IPS-20b (cell line): Measurements from ENCODE around the gene MANEAL.

Source experiments
- H3K27ac ChIP-seq: one replicate; pipeline ENCODE4 v1.5.1; 2013; ENCODE audit warnings: low read length
- H3K27me3 ChIP-seq: 2 replicates; pipeline ENCODE4 v1.6.1; 2013; ENCODE audit warnings: mild to moderate bottlenecking, low read length, inconsistent platforms; ENCODE audit not compliant: insufficient read depth
- H3K36me3 ChIP-seq: 2 replicates; pipeline ENCODE4 v1.6.1; 2013; ENCODE audit warnings: low read depth, mild to moderate bottlenecking, inconsistent platforms, low read length, moderate library complexity; ENCODE audit not compliant: insufficient read depth
- H3K4me1 ChIP-seq: 2 replicates; pipeline ENCODE4 v1.6.1; 2013; ENCODE audit warnings: mild to moderate bottlenecking, control low read depth, inconsistent platforms, low read length, moderate library complexity; ENCODE audit not compliant: insufficient read depth
- H3K4me3 ChIP-seq: 2 replicates; pipeline ENCODE4 v1.5.1; 2013; ENCODE audit warnings: mild to moderate bottlenecking, low read length, inconsistent platforms
- H3K9ac ChIP-seq: 2 replicates; pipeline ENCODE4 v1.6.1; 2013; ENCODE audit warnings: low read depth, mild to moderate bottlenecking, inconsistent platforms, low read length, moderate library complexity
- H3K9me3 ChIP-seq: 2 replicates; pipeline ENCODE4 v1.6.1; 2013; ENCODE audit warnings: mild to moderate bottlenecking, low read depth, low read length, inconsistent platforms; ENCODE audit not compliant: insufficient read depth

The MANEAL gene

DNA sequence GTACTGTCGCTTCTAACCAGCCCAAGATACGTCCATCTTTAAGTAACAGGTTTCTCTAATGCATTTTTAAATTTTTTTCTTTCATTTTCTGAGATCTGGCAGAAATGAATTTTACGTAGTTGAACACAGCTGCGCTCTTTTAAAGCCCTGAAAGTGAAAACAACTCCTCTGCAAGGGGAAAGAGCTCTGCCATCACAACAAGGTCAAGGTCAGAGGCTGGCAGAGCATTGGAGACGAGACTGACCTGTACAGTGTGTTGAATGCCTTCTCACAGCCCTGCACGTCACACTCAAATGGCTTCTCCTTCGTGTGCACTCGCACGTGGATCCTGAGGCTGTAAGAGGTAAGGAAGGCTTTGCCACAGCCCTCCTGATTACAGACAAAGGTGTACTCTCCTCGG, 46.0 kb downstream of the MANEAL start:
- Histone ChIP-seq H3K36me3 (peaks cover 55% of the 10 kb centered on the region), H3K4me1 (no peaks in the 10 kb centered on the region)

DNA sequence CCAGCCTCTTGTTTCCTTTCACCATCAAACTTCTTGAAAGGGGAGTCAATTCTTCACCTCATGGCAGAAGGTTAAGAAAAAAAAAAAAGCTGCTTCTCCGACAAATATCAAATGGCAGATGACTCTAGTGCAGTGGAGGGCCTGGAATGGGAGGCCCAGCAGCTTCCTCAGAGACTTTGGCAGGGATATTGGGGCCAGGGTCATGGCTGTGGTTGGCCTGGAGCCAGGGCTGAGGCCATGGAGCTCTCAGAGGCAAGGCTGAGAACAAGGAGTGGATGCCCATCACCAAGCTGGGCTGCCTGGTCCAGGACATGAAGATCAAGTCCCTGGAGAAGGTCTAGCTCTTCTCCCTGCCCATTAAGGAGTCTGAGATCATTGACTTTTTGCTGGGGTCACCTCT, 47.1 kb downstream of the MANEAL start:
- H3K9me3 ChIP-seq = no peaks in the 10 kb centered on the region
- H3K4me3 ChIP-seq = no peak overlapping the region
- peaks cover 45% of the 10 kb centered on the region for H3K36me3 ChIP-seq
- H3K27ac ChIP-seq = no peak overlapping the region
- no peaks in the 10 kb centered on the region for H3K4me1 ChIP-seq
- no peak overlapping the region for H3K9ac ChIP-seq
- no peaks in the 10 kb centered on the region for H3K27me3 ChIP-seq

More for the DNA sequence above, 46.0 kb downstream of the MANEAL start:
- H3K9ac ChIP-seq = no peak overlapping the region
- H3K27ac ChIP-seq = no peak overlapping the region
- H3K9me3 ChIP-seq = no peaks in the 10 kb centered on the region
- H3K27me3 ChIP-seq = no peaks in the 10 kb centered on the region
- H3K4me3 ChIP-seq = no peak overlapping the region

DNA sequence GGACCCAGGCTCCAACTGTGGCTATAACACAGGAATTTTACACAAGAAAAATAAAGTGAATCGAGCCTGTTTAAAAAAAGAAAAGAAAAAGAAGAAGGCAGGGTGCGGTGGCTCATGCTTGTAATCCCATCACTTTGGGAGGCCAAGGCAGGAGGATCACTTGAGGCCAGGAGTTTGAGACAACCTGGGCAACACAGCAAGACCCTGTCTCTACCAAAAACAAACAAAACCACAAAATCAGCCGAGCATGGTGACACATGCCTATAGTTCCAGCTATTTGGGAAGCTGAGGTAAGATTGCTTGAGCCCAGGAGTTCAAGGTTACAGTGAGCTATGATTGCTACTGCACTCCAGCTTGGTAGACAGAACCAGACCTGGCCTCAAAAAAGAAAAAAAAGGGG, 48.0 kb downstream of the MANEAL start:
- no peak overlapping the region for H3K9ac ChIP-seq
- H3K9me3 ChIP-seq = no peaks in the 10 kb centered on the region
- no peaks in the 10 kb centered on the region for H3K27me3 ChIP-seq
- H3K27ac ChIP-seq = no peak overlapping the region
- H3K4me1 ChIP-seq = no peaks in the 10 kb centered on the region
- H3K36me3 ChIP-seq = peaks cover 36% of the 10 kb centered on the region
- no peak overlapping the region for H3K4me3 ChIP-seq

DNA sequence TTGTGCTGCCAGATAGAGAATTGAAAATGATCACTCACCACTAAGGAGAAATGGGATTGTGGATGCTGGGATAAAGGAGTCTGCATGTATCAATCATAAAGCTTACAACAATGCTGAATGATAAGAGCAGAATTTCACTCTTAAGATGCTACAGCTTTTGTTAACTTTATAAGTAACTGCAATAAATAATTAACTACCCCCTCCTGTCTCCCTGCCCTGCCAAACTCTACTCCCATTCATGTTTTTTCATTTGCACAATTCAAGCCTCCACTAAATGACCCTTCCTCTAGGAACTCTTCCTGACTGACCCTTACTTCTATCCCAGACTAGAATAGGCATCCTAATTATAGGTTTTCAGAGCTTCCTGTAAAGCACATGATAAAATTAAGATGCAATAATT, 50.9 kb downstream of the MANEAL start:
- no peak overlapping the region for H3K4me3 ChIP-seq
- H3K27ac ChIP-seq = no peak overlapping the region
- no peaks in the 10 kb centered on the region for H3K4me1 ChIP-seq

DNA sequence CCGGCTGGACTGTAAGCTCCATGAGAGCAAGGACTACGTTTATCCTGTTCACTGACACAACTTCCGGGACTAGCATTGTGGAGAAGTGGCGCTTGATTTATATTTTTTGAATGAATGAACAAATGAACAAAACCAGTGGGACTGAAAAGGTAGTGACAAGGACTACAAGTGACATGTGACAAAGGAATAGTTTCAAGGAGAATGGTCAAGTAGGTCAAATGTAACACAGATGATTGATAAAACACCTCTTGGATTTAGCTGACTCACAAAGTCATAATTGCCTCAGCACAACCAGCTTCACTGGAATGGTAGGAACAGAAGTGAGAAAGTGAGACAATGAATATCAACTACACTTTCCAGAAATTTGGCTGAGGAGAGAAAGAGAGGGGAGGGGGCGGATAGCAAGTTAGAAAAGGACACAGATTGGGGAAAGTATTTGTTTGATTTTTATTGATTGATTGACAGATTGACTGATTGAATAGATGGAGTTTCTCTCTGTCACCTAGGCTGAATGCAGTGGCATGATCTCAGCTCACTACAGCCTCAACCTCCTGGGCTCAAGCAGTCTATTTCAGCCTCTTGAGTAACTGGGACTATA, 51.5 kb downstream of the MANEAL start:
- Histone ChIP-seq H3K36me3 (peaks cover 6% of the 10 kb centered on the region; the same call in 1 of the 2 replicates), H3K27ac (no peak overlapping the region), H3K4me1 (no peaks in the 10 kb centered on the region), H3K9me3 (no peaks in the 10 kb centered on the region), H3K9ac (no peak overlapping the region), H3K27me3 (no peaks in the 10 kb centered on the region), H3K4me3 (no peak overlapping the region)

More for the DNA sequence above, 50.9 kb downstream of the MANEAL start:
- H3K9me3 ChIP-seq = no peaks in the 10 kb centered on the region
- no peak overlapping the region for H3K9ac ChIP-seq
- peaks cover 12% of the 10 kb centered on the region for H3K36me3 ChIP-seq
- no peaks in the 10 kb centered on the region for H3K27me3 ChIP-seq

DNA sequence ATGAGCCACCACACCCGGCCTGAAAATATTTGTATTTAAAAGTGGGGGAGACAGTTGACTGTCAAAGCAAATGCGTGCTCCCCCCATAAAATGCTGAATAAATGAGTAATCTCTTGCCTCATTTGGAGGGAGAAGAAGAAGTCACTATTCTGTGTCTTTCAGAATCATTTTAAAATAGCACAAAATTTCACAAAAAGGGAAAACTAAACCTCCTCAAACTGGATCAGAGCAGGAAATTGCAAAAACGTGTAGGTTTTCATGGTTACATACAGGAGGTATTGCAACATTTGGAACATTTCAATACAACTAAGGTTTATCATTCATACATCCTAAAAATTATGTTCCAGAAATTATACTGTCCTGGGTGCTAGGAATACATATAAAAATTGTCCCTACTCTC, 52.1 kb downstream of the MANEAL start:
- Histone ChIP-seq H3K4me1 (no peaks in the 10 kb centered on the region), H3K4me3 (no peak overlapping the region), H3K9me3 (no peaks in the 10 kb centered on the region), H3K36me3 (0 out of 2 replicates have a peak, but pooled peaks cover 1% of the 10 kb centered on the region), H3K9ac (no peak overlapping the region), H3K27ac (no peak overlapping the region), H3K27me3 (no peaks in the 10 kb centered on the region)

DNA sequence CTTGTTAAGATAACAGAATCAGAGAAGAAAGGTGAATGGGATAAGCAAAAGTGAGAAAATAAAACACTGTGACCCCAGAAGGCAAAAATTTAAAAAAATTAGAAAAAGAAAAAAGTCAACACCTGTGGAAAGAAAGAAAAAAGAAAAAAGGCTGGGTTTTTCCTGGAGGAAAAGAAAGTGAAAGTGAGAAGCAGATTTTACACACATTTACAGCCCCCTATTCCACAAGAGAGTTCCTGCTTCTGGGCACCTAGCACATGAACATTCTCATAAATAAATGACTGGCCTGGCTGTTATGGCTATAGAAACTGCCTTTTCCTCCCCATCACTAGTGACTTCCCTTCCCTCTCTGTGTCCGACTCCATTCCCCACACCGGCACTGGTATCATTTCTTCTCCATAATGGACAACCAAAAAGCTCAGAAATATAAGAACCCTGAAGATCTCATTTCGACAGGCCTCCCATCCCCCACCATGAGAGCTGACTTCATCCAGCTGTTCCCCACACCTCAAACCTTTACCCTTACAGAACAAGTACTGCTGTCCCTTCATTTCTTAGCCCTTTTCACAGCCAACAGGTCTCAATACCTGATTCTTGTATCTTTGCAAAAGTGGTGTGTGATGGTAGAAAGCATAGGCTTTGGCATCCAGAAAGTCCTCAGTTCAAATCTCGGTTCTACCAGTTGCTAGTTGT, 53.1 kb downstream of the MANEAL start:
- Histone ChIP-seq H3K36me3 (no peaks in the 10 kb centered on the region), H3K27me3 (no peaks in the 10 kb centered on the region), H3K4me3 (no peak overlapping the region), H3K4me1 (no peaks in the 10 kb centered on the region), H3K9ac (no peak overlapping the region), H3K9me3 (no peaks in the 10 kb centered on the region), H3K27ac (no peak overlapping the region)

DNA sequence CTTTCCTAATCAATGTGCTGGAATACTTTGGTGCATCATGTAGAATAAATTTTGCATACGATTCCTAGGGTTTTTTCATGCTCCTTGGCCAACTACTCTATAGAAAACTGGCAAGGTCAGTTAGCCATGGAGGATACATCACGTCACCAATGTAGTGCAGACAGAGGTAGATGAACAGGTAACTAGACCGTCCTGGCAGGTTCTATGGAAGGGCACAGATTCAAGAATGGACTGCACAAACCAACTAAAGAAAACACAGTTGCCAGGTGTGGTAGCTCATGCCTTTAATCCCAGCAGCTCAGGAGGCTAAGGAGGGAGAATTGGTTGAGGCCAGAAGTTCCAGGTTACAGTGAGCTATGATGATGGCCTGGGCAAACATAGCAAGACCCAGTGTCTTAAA, 55.8 kb downstream of the MANEAL start:
- no peaks in the 10 kb centered on the region for H3K9me3 ChIP-seq
- peaks cover 13% of the 10 kb centered on the region for H3K36me3 ChIP-seq
- no peak overlapping the region for H3K4me3 ChIP-seq
- no peak overlapping the region for H3K27ac ChIP-seq
- no peaks in the 10 kb centered on the region for H3K4me1 ChIP-seq
- no peak overlapping the region for H3K9ac ChIP-seq
- no peaks in the 10 kb centered on the region for H3K27me3 ChIP-seq

DNA sequence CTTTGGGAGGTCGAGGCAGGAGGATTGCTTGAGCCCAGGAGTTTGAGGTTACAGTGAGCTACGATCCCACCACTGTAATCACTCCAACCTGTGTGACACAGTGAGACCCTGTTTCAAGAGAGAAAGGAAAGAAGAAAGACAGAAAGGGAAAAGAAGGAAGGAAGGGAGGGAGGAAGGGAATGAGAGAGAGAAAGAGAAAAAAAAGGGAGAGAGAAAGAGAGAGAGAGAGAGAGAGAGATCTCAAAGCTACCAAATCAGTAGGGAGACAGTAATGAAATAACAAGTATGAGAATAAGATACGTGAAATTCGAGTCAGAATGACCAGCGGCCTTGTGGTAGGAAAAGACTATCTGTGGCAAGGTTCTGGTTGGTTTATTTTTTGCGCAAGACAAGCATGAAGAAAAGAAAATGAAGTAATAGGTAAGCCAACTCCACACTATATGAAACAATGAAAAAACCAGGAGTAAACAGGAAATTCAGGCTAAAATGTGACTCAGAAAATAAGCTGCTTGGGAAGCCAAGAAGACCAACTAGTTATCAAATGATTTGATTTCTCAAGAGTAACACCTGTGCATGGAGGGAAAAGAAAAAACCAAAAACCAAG, 56.8 kb downstream of the MANEAL start:
- Histone ChIP-seq H3K36me3 (peaks cover 21% of the 10 kb centered on the region), H3K4me1 (no peaks in the 10 kb centered on the region), H3K9me3 (no peaks in the 10 kb centered on the region), H3K27ac (no peak overlapping the region), H3K9ac (no peak overlapping the region), H3K4me3 (no peak overlapping the region), H3K27me3 (no peaks in the 10 kb centered on the region)
